Measurements from ENCODE around the gene CNPY2. TPM values are rescaled to one million over a fixed set of nuclear protein-coding genes. Genes with fewer than 3 reads are reported as not detected.

CNPY2 gene
- total and polyA plus RNA-seq, 2 of the 13 experiments (the other 11 are each of a cell fraction or from before 2014, with no cell fraction given), result 285 to 356 TPM

DNA sequence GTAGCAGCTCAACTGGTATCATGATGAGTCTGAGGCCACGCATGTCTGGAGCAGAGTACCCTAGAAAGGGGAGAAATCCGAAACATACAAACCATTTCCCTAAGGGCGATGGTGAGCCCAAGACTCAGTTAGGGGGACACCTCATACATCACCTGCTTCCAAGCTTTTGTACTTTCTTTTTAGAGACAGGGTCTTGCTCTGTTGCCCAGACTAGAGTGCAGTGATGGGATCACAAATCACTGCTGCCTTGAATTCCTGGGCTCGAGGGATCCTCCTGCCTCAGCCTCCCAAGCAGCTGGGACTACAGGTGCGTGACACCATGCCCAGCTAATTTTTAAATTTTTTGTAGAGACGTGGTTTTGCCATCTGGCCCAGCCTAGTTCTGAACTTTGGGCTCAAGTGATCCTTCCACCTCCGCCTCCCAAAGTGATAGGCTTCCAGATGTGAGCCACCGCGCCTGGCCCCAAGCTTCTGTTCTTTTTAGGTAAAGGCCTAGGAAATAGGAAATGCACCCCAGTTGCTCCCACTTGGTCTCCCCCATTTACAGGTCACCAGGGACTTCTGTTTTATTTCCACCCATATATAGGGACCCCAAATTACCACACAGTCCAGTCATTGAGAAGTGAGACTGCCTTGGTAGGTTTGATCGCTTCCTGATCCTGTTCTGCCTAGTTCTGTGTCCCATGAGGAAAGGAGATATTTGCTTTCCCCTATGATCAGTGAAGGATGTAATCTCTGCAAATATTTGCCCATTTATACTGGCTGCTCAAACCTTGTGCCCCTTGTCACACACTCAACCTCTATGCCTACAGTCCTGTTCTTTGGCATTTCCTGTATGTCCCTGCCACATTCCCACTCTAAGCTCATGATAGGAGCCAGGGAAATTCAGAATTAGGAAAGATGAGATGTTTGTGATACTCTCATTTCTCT lies 46.6 kb upstream of the CNPY2 start, which contains the start of gene APOF (continued):
- TF ChIP-seq ZNF891 (CRISPR knock-in tag; IDR thresholded peaks at IDR 0.05) (no peak), CREM (IDR thresholded peaks at IDR 0.05) (peak; percentile 69; the same call in 1 of the 2 replicates), CREM (CRISPR knock-in tag; IDR thresholded peaks at IDR 0.05) (no peak), YEATS4 (CRISPR knock-in tag; IDR thresholded peaks at IDR 0.05; ENCODE audit: borderline replicate concordance) (peak; percentile 44; the same call in 1 of the 2 replicates), ZNF556 (CRISPR knock-in tag; IDR thresholded peaks at IDR 0.05; ENCODE audit: borderline replicate concordance) (no peak), GABPA (IDR thresholded peaks at IDR 0.05; ENCODE audit: low read depth, low read length) (no peak), GABPA (CRISPR knock-in tag; IDR thresholded peaks at IDR 0.05; ENCODE audit: low read depth) (no peak; the same call in 1 of the 2 replicates), FOXP1 (IDR thresholded peaks at IDR 0.05) (no peak), FOXP1 (CRISPR knock-in tag; IDR thresholded peaks at IDR 0.05) (peak; percentile 39; the same call in 1 of the 2 replicates), HNRNPLL (IDR thresholded peaks at IDR 0.05; ENCODE audit: low read depth, low read length, poor library complexity, severe bottlenecking) (no peak), ATM (IDR thresholded peaks at IDR 0.05; ENCODE audit: borderline replicate concordance) (no peak)
- TF ChIP-seq, protein P1, sequence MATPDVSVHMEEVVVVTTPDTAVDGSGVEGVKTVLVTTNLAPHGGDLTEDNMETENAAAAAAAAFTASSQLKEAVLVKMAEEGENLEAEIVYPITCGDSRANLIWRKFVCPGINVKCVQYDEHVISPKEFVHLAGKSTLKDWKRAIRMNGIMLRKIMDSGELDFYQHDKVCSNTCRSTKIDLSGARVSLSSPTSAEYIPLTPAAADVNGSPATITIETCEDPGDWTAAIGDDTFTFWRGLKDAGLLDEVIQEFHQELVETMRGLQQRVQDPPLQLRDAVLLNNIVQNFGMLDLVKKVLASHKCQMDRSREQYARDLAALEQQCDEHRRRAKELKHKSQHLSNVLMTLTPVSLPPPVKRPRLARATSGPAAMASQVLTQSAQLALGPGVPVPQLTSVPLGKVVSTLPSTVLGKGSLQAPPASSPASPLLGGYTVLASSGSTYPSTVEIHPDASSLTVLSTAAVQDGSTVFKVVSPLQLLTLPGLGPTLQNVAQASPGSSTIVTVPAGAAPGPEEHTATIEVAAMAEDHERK (CRISPR knock-in tag; IDR thresholded peaks at IDR 0.05; ENCODE audit: low read depth), result no peak
- TF ChIP-seq, protein P2, sequence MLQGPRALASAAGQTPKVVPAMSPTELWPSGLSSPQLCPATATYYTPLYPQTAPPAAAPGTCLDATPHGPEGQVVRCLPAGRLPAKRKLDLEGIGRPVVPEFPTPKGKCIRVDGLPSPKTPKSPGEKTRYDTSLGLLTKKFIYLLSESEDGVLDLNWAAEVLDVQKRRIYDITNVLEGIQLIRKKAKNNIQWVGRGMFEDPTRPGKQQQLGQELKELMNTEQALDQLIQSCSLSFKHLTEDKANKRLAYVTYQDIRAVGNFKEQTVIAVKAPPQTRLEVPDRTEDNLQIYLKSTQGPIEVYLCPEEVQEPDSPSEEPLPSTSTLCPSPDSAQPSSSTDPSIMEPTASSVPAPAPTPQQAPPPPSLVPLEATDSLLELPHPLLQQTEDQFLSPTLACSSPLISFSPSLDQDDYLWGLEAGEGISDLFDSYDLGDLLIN (CRISPR knock-in tag; IDR thresholded peaks at IDR 0.05; ENCODE audit: borderline replicate concordance), result no peak
- TF ChIP-seq, protein P3, sequence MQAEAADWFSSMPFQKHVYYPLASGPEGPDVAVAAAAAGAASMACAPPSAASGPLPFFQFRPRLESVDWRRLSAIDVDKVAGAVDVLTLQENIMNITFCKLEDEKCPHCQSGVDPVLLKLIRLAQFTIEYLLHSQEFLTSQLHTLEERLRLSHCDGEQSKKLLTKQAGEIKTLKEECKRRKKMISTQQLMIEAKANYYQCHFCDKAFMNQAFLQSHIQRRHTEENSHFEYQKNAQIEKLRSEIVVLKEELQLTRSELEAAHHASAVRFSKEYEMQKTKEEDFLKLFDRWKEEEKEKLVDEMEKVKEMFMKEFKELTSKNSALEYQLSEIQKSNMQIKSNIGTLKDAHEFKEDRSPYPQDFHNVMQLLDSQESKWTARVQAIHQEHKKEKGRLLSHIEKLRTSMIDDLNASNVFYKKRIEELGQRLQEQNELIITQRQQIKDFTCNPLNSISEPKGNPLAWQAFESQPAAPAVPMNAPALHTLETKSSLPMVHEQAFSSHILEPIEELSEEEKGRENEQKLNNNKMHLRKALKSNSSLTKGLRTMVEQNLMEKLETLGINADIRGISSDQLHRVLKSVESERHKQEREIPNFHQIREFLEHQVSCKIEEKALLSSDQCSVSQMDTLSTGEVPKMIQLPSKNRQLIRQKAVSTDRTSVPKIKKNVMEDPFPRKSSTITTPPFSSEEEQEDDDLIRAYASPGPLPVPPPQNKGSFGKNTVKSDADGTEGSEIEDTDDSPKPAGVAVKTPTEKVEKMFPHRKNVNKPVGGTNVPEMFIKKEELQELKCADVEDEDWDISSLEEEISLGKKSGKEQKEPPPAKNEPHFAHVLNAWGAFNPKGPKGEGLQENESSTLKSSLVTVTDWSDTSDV (CRISPR knock-in tag; IDR thresholded peaks at IDR 0.05), result no peak
- TF ChIP-seq, protein P4, sequence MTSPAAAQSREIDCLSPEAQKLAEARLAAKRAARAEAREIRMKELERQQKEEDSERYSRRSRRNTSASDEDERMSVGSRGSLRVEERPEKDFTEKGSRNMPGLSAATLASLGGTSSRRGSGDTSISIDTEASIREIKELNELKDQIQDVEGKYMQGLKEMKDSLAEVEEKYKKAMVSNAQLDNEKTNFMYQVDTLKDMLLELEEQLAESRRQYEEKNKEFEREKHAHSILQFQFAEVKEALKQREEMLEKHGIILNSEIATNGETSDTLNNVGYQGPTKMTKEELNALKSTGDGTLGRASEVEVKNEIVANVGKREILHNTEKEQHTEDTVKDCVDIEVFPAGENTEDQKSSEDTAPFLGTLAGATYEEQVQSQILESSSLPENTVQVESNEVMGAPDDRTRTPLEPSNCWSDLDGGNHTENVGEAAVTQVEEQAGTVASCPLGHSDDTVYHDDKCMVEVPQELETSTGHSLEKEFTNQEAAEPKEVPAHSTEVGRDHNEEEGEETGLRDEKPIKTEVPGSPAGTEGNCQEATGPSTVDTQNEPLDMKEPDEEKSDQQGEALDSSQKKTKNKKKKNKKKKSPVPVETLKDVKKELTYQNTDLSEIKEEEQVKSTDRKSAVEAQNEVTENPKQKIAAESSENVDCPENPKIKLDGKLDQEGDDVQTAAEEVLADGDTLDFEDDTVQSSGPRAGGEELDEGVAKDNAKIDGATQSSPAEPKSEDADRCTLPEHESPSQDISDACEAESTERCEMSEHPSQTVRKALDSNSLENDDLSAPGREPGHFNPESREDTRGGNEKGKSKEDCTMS (CRISPR knock-in tag; conservative IDR thresholded peaks at IDR 0.05), result no peak
- TF ChIP-seq, protein P5, sequence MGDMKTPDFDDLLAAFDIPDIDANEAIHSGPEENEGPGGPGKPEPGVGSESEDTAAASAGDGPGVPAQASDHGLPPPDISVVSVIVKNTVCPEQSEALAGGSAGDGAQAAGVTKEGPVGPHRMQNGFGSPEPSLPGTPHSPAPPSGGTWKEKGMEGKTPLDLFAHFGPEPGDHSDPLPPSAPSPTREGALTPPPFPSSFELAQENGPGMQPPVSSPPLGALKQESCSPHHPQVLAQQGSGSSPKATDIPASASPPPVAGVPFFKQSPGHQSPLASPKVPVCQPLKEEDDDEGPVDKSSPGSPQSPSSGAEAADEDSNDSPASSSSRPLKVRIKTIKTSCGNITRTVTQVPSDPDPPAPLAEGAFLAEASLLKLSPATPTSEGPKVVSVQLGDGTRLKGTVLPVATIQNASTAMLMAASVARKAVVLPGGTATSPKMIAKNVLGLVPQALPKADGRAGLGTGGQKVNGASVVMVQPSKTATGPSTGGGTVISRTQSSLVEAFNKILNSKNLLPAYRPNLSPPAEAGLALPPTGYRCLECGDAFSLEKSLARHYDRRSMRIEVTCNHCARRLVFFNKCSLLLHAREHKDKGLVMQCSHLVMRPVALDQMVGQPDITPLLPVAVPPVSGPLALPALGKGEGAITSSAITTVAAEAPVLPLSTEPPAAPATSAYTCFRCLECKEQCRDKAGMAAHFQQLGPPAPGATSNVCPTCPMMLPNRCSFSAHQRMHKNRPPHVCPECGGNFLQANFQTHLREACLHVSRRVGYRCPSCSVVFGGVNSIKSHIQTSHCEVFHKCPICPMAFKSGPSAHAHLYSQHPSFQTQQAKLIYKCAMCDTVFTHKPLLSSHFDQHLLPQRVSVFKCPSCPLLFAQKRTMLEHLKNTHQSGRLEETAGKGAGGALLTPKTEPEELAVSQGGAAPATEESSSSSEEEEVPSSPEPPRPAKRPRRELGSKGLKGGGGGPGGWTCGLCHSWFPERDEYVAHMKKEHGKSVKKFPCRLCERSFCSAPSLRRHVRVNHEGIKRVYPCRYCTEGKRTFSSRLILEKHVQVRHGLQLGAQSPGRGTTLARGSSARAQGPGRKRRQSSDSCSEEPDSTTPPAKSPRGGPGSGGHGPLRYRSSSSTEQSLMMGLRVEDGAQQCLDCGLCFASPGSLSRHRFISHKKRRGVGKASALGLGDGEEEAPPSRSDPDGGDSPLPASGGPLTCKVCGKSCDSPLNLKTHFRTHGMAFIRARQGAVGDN (CRISPR knock-in tag; IDR thresholded peaks at IDR 0.05), result no peak

Measured in HepG2 (cell line).